MM.1S (cell line): ENCODE results near the gene BICC1.

Experiments
- EZH2phosphoT487 ChIP-seq: fragments of 300-600 bp; sonication (generic); IDR thresholded peaks from 2 replicates; pipeline ENCODE4 v1.6.1; 2018; ENCODE audit warnings: antibody characterized with exemption, low read length
- TF ChIP-seq, protein P1 (sequence below): fragments of 300-600 bp; sonication (generic); IDR thresholded peaks from 2 replicates; pipeline ENCODE4 v1.5.1; 2016; ENCODE audit warnings: antibody characterized with exemption, low read length, mixed read lengths

- TF ChIP-seq, protein P1, sequence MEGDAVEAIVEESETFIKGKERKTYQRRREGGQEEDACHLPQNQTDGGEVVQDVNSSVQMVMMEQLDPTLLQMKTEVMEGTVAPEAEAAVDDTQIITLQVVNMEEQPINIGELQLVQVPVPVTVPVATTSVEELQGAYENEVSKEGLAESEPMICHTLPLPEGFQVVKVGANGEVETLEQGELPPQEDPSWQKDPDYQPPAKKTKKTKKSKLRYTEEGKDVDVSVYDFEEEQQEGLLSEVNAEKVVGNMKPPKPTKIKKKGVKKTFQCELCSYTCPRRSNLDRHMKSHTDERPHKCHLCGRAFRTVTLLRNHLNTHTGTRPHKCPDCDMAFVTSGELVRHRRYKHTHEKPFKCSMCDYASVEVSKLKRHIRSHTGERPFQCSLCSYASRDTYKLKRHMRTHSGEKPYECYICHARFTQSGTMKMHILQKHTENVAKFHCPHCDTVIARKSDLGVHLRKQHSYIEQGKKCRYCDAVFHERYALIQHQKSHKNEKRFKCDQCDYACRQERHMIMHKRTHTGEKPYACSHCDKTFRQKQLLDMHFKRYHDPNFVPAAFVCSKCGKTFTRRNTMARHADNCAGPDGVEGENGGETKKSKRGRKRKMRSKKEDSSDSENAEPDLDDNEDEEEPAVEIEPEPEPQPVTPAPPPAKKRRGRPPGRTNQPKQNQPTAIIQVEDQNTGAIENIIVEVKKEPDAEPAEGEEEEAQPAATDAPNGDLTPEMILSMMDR = no peak
- no peak for TF ChIP-seq EZH2phosphoT487
Observed at GRCh38 chr10:58675321-58675720, 162.6 kb downstream of the BICC1 start.
